Testis (tissue), 2 donors: ENCODE measurements around the gene CDH4.

Experiments
- POLR2A ChIP-seq: fragments of 450-650 bp; IDR thresholded peaks from one replicate; pipeline ENCODE4 v1.6.1; 2017; ENCODE audit warnings: antibody characterized with exemption, mild to moderate bottlenecking, moderate library complexity
- TF ChIP-seq, protein P1 (sequence below), 3 experiments: fragments of 450-650 bp in 2 of 3; fragments of 200-600 bp in 1 of 3; sonication (generic) in 1 of 3; IDR thresholded peaks; one replicate each; pipeline ENCODE4 v1.5.1; 2016 to 2019; ENCODE audit warnings: antibody characterized with exemption in 3 of 3, mild to moderate bottlenecking in 2 of 3, moderate library complexity in 1 of 3

DNA sequence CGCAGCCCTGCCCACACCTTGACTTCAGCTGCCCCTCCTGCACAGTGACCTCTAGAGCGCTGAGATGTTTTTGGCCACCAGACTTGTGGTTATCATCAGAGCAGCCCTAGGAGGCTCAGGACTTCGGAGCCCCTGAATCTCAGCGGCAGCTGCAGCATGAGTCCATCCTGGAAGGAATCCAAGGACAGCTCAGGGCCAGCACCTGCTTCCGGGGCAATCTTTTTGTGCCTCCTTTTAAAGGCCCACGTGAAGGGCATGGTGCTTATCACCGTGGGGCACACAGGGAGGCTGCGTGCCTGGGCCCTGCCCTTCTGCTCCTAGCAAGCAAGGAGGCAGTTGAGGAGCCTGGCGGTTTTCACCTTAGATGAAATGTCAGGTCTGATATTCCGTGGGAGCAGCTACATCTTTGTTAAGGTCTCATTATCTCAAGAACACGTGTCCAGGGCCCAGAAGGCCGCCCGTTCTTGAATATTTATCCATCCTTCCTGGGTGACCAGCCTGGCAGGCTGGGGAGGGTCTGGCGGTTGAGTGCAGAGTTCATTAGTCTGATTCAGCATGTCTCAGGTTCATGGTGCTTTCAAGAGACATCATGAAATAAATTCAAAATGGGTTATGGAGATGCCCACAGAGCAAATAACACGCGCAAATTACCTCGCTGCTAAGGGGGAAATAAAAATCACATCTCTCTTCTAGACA is 421.2 kb downstream of the CDH4 start:
- no peak for TF ChIP-seq POLR2A
- TF ChIP-seq, protein P1, sequence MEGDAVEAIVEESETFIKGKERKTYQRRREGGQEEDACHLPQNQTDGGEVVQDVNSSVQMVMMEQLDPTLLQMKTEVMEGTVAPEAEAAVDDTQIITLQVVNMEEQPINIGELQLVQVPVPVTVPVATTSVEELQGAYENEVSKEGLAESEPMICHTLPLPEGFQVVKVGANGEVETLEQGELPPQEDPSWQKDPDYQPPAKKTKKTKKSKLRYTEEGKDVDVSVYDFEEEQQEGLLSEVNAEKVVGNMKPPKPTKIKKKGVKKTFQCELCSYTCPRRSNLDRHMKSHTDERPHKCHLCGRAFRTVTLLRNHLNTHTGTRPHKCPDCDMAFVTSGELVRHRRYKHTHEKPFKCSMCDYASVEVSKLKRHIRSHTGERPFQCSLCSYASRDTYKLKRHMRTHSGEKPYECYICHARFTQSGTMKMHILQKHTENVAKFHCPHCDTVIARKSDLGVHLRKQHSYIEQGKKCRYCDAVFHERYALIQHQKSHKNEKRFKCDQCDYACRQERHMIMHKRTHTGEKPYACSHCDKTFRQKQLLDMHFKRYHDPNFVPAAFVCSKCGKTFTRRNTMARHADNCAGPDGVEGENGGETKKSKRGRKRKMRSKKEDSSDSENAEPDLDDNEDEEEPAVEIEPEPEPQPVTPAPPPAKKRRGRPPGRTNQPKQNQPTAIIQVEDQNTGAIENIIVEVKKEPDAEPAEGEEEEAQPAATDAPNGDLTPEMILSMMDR (IDR thresholded peaks at IDR 0.05): no peak
